GM23338 (cell line): ENCODE measurements around the gene XXYLT1.

Source experiments
- CREB1 ChIP-seq: fragments of 250-450 bp; sonication (Bioruptor Pico); IDR thresholded peaks from 2 replicates; pipeline ENCODE4 v1.5.0; 2020; ENCODE audit warnings: low read depth, mild to moderate bottlenecking, moderate library complexity
- EZH2 ChIP-seq: fragments of 200-600 bp; sonication (generic); IDR thresholded peaks from one replicate; pipeline ENCODE4 v1.8.0; 2017; ENCODE audit warnings: antibody characterized with exemption, mild to moderate bottlenecking, low read depth; ENCODE audit not compliant: unreplicated experiment
- EZH2phosphoT487 ChIP-seq: fragments of 200-600 bp; sonication (generic); IDR thresholded peaks from one replicate; pipeline ENCODE4 v1.8.1; 2018; ENCODE audit warnings: antibody characterized with exemption; ENCODE audit not compliant: unreplicated experiment
- JUNB ChIP-seq: IDR thresholded peaks from one replicate; pipeline ENCODE4 v1.6.1; 2016; ENCODE audit warnings: antibody characterized with exemption; ENCODE audit not compliant: unreplicated experiment
- NANOG ChIP-seq: IDR thresholded peaks from 2 replicates; pipeline ENCODE4 v1.6.1; 2016; ENCODE audit warnings: antibody characterized with exemption, borderline replicate concordance
- POLR2AphosphoS5 ChIP-seq: IDR thresholded peaks from 2 replicates; pipeline ENCODE4 v1.6.1; 2016; ENCODE audit warnings: antibody characterized with exemption, low read depth
- STAT1 ChIP-seq: IDR thresholded peaks from one replicate; pipeline ENCODE4 v1.6.1; 2016; ENCODE audit warnings: antibody characterized with exemption; ENCODE audit not compliant: unreplicated experiment
- ZNF114 ChIP-seq: fragments of 250-450 bp; sonication (Bioruptor Pico); IDR thresholded peaks from 2 replicates; pipeline ENCODE4 v1.5.0; 2020; ENCODE audit warnings: mild to moderate bottlenecking, moderate library complexity
- ZNF331 ChIP-seq: fragments of 250-450 bp; sonication (Bioruptor Pico); IDR thresholded peaks from 2 replicates; pipeline ENCODE4 v1.5.0; 2020; ENCODE audit warnings: low read depth, mild to moderate bottlenecking, moderate library complexity
- TF ChIP-seq, protein P1 (sequence below), 2 experiments: fragments of 200-600 bp in 1 of 2; sonication (generic) in 1 of 2; conservative IDR thresholded peaks; 2 replicates each; pipeline versions ENCODE4 v1.5.1 to v1.6.1; 2016 to 2017; ENCODE audit warnings: antibody characterized with exemption in 2 of 2, low read depth in 2 of 2, mild to moderate bottlenecking in 2 of 2, moderate library complexity in 1 of 2
- TF ChIP-seq, protein P2 (sequence below): fragments of 250-450 bp; sonication (Bioruptor Pico); IDR thresholded peaks from 2 replicates; pipeline ENCODE4 v1.5.0; 2020; ENCODE audit warnings: mild to moderate bottlenecking, moderate library complexity
- TF ChIP-seq, protein P3 (sequence below): IDR thresholded peaks from one replicate; pipeline ENCODE4 v1.6.1; 2018; ENCODE audit warnings: antibody characterized with exemption; ENCODE audit not compliant: unreplicated experiment
- TF ChIP-seq, protein P4 (sequence below): IDR thresholded peaks from 2 replicates; pipeline ENCODE4 v1.6.1; 2016; ENCODE audit warnings: antibody characterized with exemption

DNA sequence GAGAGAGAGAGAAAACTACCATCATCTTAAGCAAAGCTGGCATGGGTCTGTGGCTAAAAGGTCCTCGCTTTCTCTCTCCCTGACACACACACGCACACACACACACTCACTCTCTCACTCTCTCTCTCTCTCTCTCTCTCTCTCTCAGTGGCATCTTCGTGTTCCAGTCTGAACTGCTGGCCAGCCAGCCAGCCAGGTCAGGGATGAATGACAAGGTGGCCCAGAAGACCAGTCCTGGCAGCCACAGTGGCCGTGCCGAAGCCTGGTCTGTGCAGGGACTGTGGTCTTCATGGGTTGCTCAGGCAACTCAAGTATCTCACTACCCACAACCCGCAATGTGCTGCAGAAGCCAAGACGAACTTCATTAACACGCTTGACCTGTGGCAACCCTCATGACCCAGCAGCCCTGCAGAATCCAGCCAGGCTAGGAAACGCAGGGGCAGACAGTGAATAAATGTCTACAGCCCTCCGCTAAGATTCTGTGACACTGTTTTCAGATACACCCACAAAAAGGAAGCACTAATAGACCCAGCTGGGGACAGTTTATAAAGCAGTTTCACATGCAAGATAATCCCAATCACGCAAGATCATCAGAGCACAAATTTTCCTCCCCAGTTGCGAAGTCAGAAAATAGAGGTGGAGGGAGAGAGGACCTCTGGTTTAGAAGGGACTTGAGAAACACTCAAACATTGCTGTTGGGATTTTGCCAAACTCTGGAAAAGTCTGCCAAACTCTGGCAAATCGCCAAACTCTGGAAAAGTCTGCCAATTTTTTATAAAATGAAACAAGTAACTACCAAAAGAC is 66.4 kb downstream of the XXYLT1 start:
- TF ChIP-seq, protein P1, sequence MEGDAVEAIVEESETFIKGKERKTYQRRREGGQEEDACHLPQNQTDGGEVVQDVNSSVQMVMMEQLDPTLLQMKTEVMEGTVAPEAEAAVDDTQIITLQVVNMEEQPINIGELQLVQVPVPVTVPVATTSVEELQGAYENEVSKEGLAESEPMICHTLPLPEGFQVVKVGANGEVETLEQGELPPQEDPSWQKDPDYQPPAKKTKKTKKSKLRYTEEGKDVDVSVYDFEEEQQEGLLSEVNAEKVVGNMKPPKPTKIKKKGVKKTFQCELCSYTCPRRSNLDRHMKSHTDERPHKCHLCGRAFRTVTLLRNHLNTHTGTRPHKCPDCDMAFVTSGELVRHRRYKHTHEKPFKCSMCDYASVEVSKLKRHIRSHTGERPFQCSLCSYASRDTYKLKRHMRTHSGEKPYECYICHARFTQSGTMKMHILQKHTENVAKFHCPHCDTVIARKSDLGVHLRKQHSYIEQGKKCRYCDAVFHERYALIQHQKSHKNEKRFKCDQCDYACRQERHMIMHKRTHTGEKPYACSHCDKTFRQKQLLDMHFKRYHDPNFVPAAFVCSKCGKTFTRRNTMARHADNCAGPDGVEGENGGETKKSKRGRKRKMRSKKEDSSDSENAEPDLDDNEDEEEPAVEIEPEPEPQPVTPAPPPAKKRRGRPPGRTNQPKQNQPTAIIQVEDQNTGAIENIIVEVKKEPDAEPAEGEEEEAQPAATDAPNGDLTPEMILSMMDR (conservative IDR thresholded peaks at IDR 0.05; ENCODE audit: low read depth in 2 of 2): no peak
- no peak for TF ChIP-seq EZH2
- TF ChIP-seq ZNF114 (CRISPR knock-in tag): no peak
- no peak for TF ChIP-seq CREB1 (CRISPR knock-in tag)
- TF ChIP-seq POLR2AphosphoS5: no peak
- no peak for TF ChIP-seq EZH2phosphoT487
- TF ChIP-seq, protein P2, sequence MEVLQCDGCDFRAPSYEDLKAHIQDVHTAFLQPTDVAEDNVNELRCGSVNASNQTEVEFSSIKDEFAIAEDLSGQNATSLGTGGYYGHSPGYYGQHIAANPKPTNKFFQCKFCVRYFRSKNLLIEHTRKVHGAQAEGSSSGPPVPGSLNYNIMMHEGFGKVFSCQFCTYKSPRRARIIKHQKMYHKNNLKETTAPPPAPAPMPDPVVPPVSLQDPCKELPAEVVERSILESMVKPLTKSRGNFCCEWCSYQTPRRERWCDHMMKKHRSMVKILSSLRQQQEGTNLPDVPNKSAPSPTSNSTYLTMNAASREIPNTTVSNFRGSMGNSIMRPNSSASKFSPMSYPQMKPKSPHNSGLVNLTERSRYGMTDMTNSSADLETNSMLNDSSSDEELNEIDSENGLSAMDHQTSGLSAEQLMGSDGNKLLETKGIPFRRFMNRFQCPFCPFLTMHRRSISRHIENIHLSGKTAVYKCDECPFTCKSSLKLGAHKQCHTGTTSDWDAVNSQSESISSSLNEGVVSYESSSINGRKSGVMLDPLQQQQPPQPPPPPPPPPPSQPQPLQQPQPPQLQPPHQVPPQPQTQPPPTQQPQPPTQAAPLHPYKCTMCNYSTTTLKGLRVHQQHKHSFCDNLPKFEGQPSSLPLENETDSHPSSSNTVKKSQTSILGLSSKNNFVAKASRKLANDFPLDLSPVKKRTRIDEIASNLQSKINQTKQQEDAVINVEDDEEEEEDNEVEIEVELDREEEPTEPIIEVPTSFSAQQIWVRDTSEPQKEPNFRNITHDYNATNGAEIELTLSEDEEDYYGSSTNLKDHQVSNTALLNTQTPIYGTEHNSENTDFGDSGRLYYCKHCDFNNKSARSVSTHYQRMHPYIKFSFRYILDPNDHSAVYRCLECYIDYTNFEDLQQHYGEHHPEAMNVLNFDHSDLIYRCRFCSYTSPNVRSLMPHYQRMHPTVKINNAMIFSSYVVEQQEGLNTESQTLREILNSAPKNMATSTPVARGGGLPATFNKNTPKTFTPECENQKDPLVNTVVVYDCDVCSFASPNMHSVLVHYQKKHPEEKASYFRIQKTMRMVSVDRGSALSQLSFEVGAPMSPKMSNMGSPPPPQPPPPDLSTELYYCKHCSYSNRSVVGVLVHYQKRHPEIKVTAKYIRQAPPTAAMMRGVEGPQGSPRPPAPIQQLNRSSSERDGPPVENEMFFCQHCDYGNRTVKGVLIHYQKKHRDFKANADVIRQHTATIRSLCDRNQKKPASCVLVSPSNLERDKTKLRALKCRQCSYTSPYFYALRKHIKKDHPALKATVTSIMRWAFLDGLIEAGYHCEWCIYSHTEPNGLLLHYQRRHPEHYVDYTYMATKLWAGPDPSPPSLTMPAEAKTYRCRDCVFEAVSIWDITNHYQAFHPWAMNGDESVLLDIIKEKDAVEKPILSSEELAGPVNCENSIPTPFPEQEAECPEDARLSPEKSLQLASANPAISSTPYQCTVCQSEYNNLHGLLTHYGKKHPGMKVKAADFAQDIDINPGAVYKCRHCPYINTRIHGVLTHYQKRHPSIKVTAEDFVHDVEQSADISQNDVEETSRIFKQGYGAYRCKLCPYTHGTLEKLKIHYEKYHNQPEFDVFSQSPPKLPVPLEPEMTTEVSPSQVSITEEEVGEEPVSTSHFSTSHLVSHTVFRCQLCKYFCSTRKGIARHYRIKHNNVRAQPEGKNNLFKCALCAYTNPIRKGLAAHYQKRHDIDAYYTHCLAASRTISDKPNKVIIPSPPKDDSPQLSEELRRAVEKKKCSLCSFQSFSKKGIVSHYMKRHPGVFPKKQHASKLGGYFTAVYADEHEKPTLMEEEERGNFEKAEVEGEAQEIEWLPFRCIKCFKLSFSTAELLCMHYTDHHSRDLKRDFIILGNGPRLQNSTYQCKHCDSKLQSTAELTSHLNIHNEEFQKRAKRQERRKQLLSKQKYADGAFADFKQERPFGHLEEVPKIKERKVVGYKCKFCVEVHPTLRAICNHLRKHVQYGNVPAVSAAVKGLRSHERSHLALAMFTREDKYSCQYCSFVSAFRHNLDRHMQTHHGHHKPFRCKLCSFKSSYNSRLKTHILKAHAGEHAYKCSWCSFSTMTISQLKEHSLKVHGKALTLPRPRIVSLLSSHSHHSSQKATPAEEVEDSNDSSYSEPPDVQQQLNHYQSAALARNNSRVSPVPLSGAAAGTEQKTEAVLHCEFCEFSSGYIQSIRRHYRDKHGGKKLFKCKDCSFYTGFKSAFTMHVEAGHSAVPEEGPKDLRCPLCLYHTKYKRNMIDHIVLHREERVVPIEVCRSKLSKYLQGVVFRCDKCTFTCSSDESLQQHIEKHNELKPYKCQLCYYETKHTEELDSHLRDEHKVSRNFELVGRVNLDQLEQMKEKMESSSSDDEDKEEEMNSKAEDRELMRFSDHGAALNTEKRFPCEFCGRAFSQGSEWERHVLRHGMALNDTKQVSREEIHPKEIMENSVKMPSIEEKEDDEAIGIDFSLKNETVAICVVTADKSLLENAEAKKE (CRISPR knock-in tag): no peak
- TF ChIP-seq, protein P3, sequence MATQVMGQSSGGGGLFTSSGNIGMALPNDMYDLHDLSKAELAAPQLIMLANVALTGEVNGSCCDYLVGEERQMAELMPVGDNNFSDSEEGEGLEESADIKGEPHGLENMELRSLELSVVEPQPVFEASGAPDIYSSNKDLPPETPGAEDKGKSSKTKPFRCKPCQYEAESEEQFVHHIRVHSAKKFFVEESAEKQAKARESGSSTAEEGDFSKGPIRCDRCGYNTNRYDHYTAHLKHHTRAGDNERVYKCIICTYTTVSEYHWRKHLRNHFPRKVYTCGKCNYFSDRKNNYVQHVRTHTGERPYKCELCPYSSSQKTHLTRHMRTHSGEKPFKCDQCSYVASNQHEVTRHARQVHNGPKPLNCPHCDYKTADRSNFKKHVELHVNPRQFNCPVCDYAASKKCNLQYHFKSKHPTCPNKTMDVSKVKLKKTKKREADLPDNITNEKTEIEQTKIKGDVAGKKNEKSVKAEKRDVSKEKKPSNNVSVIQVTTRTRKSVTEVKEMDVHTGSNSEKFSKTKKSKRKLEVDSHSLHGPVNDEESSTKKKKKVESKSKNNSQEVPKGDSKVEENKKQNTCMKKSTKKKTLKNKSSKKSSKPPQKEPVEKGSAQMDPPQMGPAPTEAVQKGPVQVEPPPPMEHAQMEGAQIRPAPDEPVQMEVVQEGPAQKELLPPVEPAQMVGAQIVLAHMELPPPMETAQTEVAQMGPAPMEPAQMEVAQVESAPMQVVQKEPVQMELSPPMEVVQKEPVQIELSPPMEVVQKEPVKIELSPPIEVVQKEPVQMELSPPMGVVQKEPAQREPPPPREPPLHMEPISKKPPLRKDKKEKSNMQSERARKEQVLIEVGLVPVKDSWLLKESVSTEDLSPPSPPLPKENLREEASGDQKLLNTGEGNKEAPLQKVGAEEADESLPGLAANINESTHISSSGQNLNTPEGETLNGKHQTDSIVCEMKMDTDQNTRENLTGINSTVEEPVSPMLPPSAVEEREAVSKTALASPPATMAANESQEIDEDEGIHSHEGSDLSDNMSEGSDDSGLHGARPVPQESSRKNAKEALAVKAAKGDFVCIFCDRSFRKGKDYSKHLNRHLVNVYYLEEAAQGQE: no peak
- no peak for TF ChIP-seq JUNB
- TF ChIP-seq, protein P4, sequence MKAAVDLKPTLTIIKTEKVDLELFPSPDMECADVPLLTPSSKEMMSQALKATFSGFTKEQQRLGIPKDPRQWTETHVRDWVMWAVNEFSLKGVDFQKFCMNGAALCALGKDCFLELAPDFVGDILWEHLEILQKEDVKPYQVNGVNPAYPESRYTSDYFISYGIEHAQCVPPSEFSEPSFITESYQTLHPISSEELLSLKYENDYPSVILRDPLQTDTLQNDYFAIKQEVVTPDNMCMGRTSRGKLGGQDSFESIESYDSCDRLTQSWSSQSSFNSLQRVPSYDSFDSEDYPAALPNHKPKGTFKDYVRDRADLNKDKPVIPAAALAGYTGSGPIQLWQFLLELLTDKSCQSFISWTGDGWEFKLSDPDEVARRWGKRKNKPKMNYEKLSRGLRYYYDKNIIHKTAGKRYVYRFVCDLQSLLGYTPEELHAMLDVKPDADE: no peak
- no peak for TF ChIP-seq ZNF331 (CRISPR knock-in tag)
- no peak for TF ChIP-seq NANOG
- TF ChIP-seq STAT1: no peak
